AG04450 (cell line): ENCODE measurements around the gene LINC00632. TPM values are rescaled to one million over a fixed set of nuclear protein-coding genes. Genes with fewer than 3 reads are reported as not detected.
A peak's percentile ranks its signal among the peaks of the same experiment; 100 is the strongest.
"Not testable (repeated sequence)": the region's sequence is repeated elsewhere in the genome, so short reads cannot be mapped to it uniquely, and the experiment has no call there.

Experiments
- CTCF ChIA-PET: fragments of 300-600, 350-600 bp; formaldehyde crosslinking; extraction: SDS; loops from one replicate; lab custom pipeline; 2022; ENCODE audit warnings: antibody characterized with exemption, inconsistent platforms; lab: Charles Lee
- POLR2A ChIA-PET: fragments of 350-600 bp; formaldehyde crosslinking; extraction: SDS; loops from one replicate; lab custom pipeline; 2021; ENCODE audit warnings: antibody characterized with exemption, inconsistent platforms; lab: Yijun Ruan, JAX
- DNase-seq: peaks from one replicate; pipeline ENCODE4 v3.0.0-alpha.2; 2011; ENCODE audit warnings: low read depth, low spot score
- H3K27ac ChIP-seq: one replicate; pipeline ENCODE4 v1.5.1; 2012; ENCODE audit warnings: low read depth, low read length, control low read depth
- H3K27me3 ChIP-seq: one replicate; pipeline ENCODE4 v1.6.0; 2012; ENCODE audit warnings: low read length; ENCODE audit not compliant: control insufficient read depth, insufficient read depth
- H3K4me3 ChIP-seq: 2 replicates; pipeline ENCODE4 v1.5.1; 2011; ENCODE audit warnings: mild to moderate bottlenecking, low read depth, low read length, control low read depth
- H3K9me3 ChIP-seq: 2 replicates; pipeline ENCODE4 v1.5.1; 2012; ENCODE audit warnings: low read length; ENCODE audit not compliant: control insufficient read depth, insufficient read depth
- CTCF ChIP-seq: IDR thresholded peaks from 2 replicates; pipeline ENCODE4 v1.5.1; 2011; ENCODE audit warnings: low read depth, low read length, control low read depth, inconsistent platforms
- polyA minus RNA-seq: library from RNA; depleted of rRNA, polyadenylated mRNA; stranded (reverse); fragments of >200 nt; gene quantifications from 2 replicates; pipeline ENCODE4 v1.2.3, GENCODE V29; 2011; rRNA and poly(A)+ RNA removed
- polyA plus RNA-seq: library from polyadenylated mRNA; depleted of rRNA; stranded (reverse); fragments of >200 nt; gene quantifications from 2 replicates; pipeline ENCODE4 v1.2.3, GENCODE V29; 2011; rRNA removed

LINC00632 gene
- polyA plus RNA-seq (69.9 and 73.6 TPM in 2 replicates), polyA minus RNA-seq (33.8 and 40.3 TPM in 2 replicates)

- Histone ChIP-seq H3K27ac (no peak within 1 kb of the TSS), H3K9me3 (no peaks in the 10 kb centered on the region), H3K27me3 (no peaks in the 10 kb centered on the region), H3K4me3 (no peak within 1 kb of the TSS)
- TF ChIP-seq CTCF: no peak
- POLR2A ChIA-PET: no interaction called here
- DNase-seq: no peak
- CTCF ChIA-PET: interaction anchor here (1.9 kb wide), 1 partner anchor 8 kb away, joined by 4 read pairs; no protein-coding TSS in a partner anchor
These were observed at the start of gene LINC00632 for GRCh38 chrX:140709421-140709846. Gene LINC00632 (plus strand): TSS chrX:140709759.

DNA sequence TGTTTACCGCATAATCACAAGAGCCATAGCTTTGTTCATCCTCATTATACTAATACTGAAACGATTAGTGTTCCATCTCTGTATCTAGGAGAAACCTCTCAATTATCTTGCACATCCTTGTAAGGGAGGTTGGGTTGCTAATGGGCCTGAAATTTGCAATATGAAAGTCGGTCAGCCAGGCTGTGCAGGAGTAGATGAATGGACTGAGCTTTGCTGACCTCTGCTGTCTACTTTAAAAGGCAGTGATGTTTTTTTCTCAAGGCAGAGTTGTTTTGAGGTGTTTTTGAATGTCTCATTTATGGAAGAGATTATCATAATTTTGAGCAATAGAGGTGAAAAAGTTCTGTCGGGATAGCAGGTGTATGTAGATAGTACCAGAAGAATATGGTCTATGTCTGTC lies 47.9 kb upstream of the LINC00632 start:
- no peaks in the 10 kb centered on the region for H3K27me3 ChIP-seq
- TF ChIP-seq CTCF: no peak
- H3K4me3 ChIP-seq: no peak overlapping the region
- POLR2A ChIA-PET: no interaction called here
- H3K9me3 ChIP-seq: no peaks in the 10 kb centered on the region
- no peak overlapping the region for H3K27ac ChIP-seq
- CTCF ChIA-PET: interaction anchor here (1.8 kb wide), 1 partner anchor 605 kb away, joined by 5 read pairs; no protein-coding TSS in a partner anchor
- DNase-seq: no peak

GRCh38 chrX:140664939-140665338 lies 44.6 kb upstream of the LINC00632 start:
- DNase-seq: no peak
- Histone ChIP-seq H3K9me3 (no peaks in the 10 kb centered on the region), H3K27ac (no peak overlapping the region), H3K4me3 (no peak overlapping the region), H3K27me3 (no peaks in the 10 kb centered on the region)
- ChIA-PET CTCF (interaction anchor here (0.6 to 1.5 kb wide), 4 partner anchors 91 to 608 kb away, joined by 3 to 7 read pairs (median 4); no protein-coding TSS in a partner anchor), POLR2A (no interaction called here)
- TF ChIP-seq CTCF: 0 out of 2 replicates have a peak, but pooled peaks have one; percentile 22

- DNase-seq: no peak
- Histone ChIP-seq H3K9me3 (no peaks in the 10 kb centered on the region), H3K27ac (no peak overlapping the region), H3K27me3 (no peaks in the 10 kb centered on the region), H3K4me3 (no peak overlapping the region)
- ChIA-PET CTCF (interaction anchor here (0.6 kb wide), 1 partner anchor 1688 kb away, joined by 5 read pairs; no protein-coding TSS in a partner anchor), POLR2A (no interaction called here)
- no peak for TF ChIP-seq CTCF
These were observed 36.5 kb upstream of the LINC00632 start for GRCh38 chrX:140672840-140673731.

DNA sequence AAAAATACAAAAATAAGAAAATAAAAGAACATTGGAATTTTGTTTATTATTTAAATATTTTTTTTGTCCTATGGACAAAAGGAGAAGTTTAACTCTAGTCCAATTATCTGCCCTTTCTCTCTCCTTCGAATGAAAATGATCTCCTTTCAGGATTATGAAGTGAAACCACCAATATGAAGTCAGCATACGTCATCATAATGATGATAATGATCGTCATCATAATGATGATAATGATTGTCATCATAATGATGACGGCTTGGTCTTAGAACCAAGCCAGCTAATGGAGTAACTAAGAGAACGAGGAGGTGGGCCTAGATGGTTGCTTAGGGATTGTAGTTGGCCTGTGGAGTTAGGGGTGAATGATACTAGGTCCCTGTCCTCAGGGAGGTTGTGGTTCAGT lies 21.9 kb upstream of the LINC00632 start:
- no peak for DNase-seq
- H3K4me3 ChIP-seq: no peak overlapping the region
- H3K9me3 ChIP-seq: no peaks in the 10 kb centered on the region
- ChIA-PET CTCF (no interaction called here), POLR2A (no interaction called here)
- no peak for TF ChIP-seq CTCF
- H3K27ac ChIP-seq: no peak overlapping the region
- H3K27me3 ChIP-seq: no peaks in the 10 kb centered on the region

- H3K27me3 ChIP-seq, H3K9me3 ChIP-seq, CTCF ChIA-PET, DNase-seq, H3K4me3 ChIP-seq, POLR2A ChIA-PET, H3K27ac ChIP-seq: not testable (repeated sequence)
These were observed 18.0 kb upstream of the LINC00632 start for GRCh38 chrX:140691596-140691995.
